OCI-LY1 (cell line): Measurements from ENCODE around the gene ILF2.

Experiments used
- H2AFZ ChIP-seq: fragments of 200-600 bp; sonication (generic), shearing (Covaris generic); 2 replicates; pipeline ENCODE4 v1.6.0; 2014; ENCODE audit warnings: antibody characterized with exemption, mild to moderate bottlenecking, low read length
- H3F3A ChIP-seq: fragments of 200-600 bp; sonication (generic), shearing (Covaris generic); 2 replicates; pipeline ENCODE4 v1.6.0; 2014; ENCODE audit warnings: mild to moderate bottlenecking, antibody characterized with exemption, low read length, moderate library complexity; ENCODE audit not compliant: insufficient read depth
- H3K27ac ChIP-seq: fragments of 200-600 bp; sonication (generic); 2 replicates; pipeline ENCODE4 v1.5.1; 2014; ENCODE audit warnings: low read length, mixed run types, mild to moderate bottlenecking, low read depth; ENCODE audit not compliant: poor library complexity, severe bottlenecking
- H3K27me3 ChIP-seq: fragments of 200-600 bp; sonication (generic); 2 replicates; pipeline ENCODE4 v1.6.0; 2014; ENCODE audit warnings: antibody characterized with exemption, mild to moderate bottlenecking, low read length, moderate library complexity; ENCODE audit not compliant: insufficient read depth
- H3K36me3 ChIP-seq: fragments of 200-600 bp; sonication (generic); 2 replicates; pipeline ENCODE4 v1.6.1; 2014; ENCODE audit warnings: mild to moderate bottlenecking, antibody characterized with exemption, low read length, moderate library complexity, mixed read lengths; ENCODE audit not compliant: insufficient read depth
- H3K4me1 ChIP-seq: fragments of 200-600 bp; sonication (generic); 2 replicates; pipeline ENCODE4 v1.5.1; 2014; ENCODE audit warnings: mild to moderate bottlenecking, low read length, moderate library complexity; ENCODE audit not compliant: insufficient read depth, severe bottlenecking
- H3K4me2 ChIP-seq: fragments of 200-600 bp; sonication (generic), shearing (Covaris generic); 2 replicates; pipeline ENCODE4 v1.6.1; 2014; ENCODE audit warnings: low read length
- H3K4me3 ChIP-seq: fragments of 200-600 bp; sonication (generic); 2 replicates; pipeline ENCODE4 v1.5.1; 2014; ENCODE audit warnings: low read length, low read depth, mild to moderate bottlenecking, mixed read lengths; ENCODE audit not compliant: poor library complexity, severe bottlenecking
- H3K79me2 ChIP-seq: fragments of 200-600 bp; shearing (Covaris generic); 2 replicates; pipeline ENCODE4 v1.6.1; 2016; ENCODE audit warnings: mixed run types, low read length, mixed read lengths; ENCODE audit not compliant: insufficient read depth
- H3K9ac ChIP-seq: fragments of 200-600 bp; sonication (generic), shearing (Covaris generic); 2 replicates; pipeline ENCODE4 v1.6.1; 2014; ENCODE audit warnings: mild to moderate bottlenecking, low read length, mixed read lengths
- H3K9me2 ChIP-seq: fragments of 200-600 bp; sonication (generic), shearing (Covaris generic); 2 replicates; pipeline ENCODE4 v1.6.1; 2014; ENCODE audit warnings: low read depth, mild to moderate bottlenecking, low read length, mixed read lengths
- H3K9me3 ChIP-seq: fragments of 200-600 bp; shearing (Covaris generic); 2 replicates; pipeline ENCODE4 v1.6.1; 2014; ENCODE audit warnings: low read length, mixed read lengths
- H4K20me1 ChIP-seq: fragments of 200-600 bp; sonication (generic), shearing (Covaris generic); 2 replicates; pipeline ENCODE4 v1.6.0; 2016; ENCODE audit warnings: mild to moderate bottlenecking, low read length; ENCODE audit not compliant: insufficient read depth
- CTCF ChIP-seq: fragments of 200-600 bp; sonication (generic), shearing (Covaris generic); IDR thresholded peaks from 2 replicates; pipeline ENCODE4 v1.5.1; 2017; ENCODE audit warnings: mild to moderate bottlenecking, antibody characterized with exemption, low read length, moderate library complexity, mixed read lengths
- EZH2 ChIP-seq: fragments of 200-600 bp; sonication (generic), shearing (Covaris generic); IDR thresholded peaks from 2 replicates; pipeline ENCODE4 v1.8.0; 2017; ENCODE audit warnings: borderline replicate concordance, mixed run types, mild to moderate bottlenecking, antibody characterized with exemption, low read length, moderate library complexity, mixed read lengths

ILF2 gene

GRCh38 chr1:153626904-153627714 lies 43.7 kb downstream of the ILF2 start, which contains the start of gene S100A13:
Gene S100A13 (minus strand): TSS chr1:153627505. CDS start chr1:153626472, 1,033 bp downstream.
- TF ChIP-seq CTCF (peak; percentile 81), EZH2 (no peak)
- Histone ChIP-seq H3K9me3 (no peaks in the 10 kb centered on the region), H3K4me2 (peak within 1 kb of the TSS; percentile 45), H3K4me1 (peaks cover 24% of the 10 kb centered on the region), H2AFZ (no peak within 1 kb of the TSS), H3K9me2 (no peaks in the 10 kb centered on the region), H3K4me3 (peak within 1 kb of the TSS; percentile 40), H4K20me1 (no peaks in the 10 kb centered on the region), H3K9ac (peak within 1 kb of the TSS; percentile 46; the same call in 1 of the 2 replicates), H3K27ac (no peak within 1 kb of the TSS), H3K36me3 (no peaks in the 10 kb centered on the region), H3K79me2 (no peaks in the 10 kb centered on the region), H3K27me3 (no peaks in the 10 kb centered on the region), H3F3A (no peaks in the 10 kb centered on the region)

GRCh38 chr1:153626477-153626903 lies 44.3 kb downstream of the ILF2 start:
- peaks cover 24% of the 10 kb centered on the region for H3K4me1 ChIP-seq
- H3K9me3 ChIP-seq = no peaks in the 10 kb centered on the region
- H4K20me1 ChIP-seq = no peaks in the 10 kb centered on the region
- no peaks in the 10 kb centered on the region for H3K27me3 ChIP-seq
- H3K36me3 ChIP-seq = no peaks in the 10 kb centered on the region
- H2AFZ ChIP-seq = no peak overlapping the region
- H3K79me2 ChIP-seq = no peaks in the 10 kb centered on the region
- no peaks in the 10 kb centered on the region for H3F3A ChIP-seq
- H3K4me2 ChIP-seq = peak overlapping the region; percentile 45; the same call in 1 of the 2 replicates
- no peak overlapping the region for H3K4me3 ChIP-seq
- peak overlapping the region; percentile 46; the same call in 1 of the 2 replicates for H3K9ac ChIP-seq
- TF ChIP-seq EZH2 (no peak), CTCF (no peak)
- H3K27ac ChIP-seq = no peak overlapping the region
- no peaks in the 10 kb centered on the region for H3K9me2 ChIP-seq

GRCh38 chr1:153624965-153625611 lies 45.7 kb downstream of the ILF2 start:
- H3K27me3 ChIP-seq = no peaks in the 10 kb centered on the region
- H3K4me1 ChIP-seq = peaks cover 24% of the 10 kb centered on the region
- H3K9me2 ChIP-seq = no peaks in the 10 kb centered on the region
- no peaks in the 10 kb centered on the region for H3K9me3 ChIP-seq
- H4K20me1 ChIP-seq = no peaks in the 10 kb centered on the region
- no peaks in the 10 kb centered on the region for H3K79me2 ChIP-seq
- H3K9ac ChIP-seq = no peak overlapping the region
- H3K36me3 ChIP-seq = no peaks in the 10 kb centered on the region
- no peak for TF ChIP-seq EZH2
- no peak for TF ChIP-seq CTCF
- H3K4me2 ChIP-seq = no peak overlapping the region
- H3K27ac ChIP-seq = no peak overlapping the region
- H3K4me3 ChIP-seq = no peak overlapping the region
- H2AFZ ChIP-seq = no peak overlapping the region
- H3F3A ChIP-seq = no peaks in the 10 kb centered on the region
